ACHN (cell line): ENCODE results near the gene ICA1.

Source experiments
- DNase-seq: peaks from one replicate; pipeline ENCODE4 v3.0.0-alpha.2; 2015
- in situ Hi-C: cut with HindIII; loops from 2 replicates; pipeline ENCODE4 v1.10.0; 2017; ENCODE audit warnings: low sequenced_read_pairs, low pct_ligation_motif_present, low pct_unique_long_range_greater_than_20kb

Gene ICA1

DNA sequence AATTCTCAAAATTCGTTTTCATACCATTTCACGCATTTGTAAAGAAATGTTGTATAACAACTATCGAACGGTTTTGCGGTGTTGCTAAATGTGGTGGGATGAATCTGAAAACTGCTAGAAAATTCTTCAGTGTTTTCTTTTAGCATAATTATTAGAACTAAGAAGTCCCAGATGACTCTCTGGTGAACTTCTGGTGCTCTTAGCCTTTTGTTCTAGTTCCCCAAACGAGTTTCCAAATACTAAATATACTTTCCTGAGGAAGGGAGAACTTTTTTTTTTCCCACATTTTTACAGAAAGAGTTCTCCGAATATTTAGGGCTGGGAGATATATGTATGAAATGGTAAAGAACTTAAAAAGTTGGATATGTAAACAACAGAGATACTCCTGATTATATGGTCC lies 82.5 kb downstream of the ICA1 start:
- no peak for DNase-seq
- in situ Hi-C loops, result no loop called here

DNA sequence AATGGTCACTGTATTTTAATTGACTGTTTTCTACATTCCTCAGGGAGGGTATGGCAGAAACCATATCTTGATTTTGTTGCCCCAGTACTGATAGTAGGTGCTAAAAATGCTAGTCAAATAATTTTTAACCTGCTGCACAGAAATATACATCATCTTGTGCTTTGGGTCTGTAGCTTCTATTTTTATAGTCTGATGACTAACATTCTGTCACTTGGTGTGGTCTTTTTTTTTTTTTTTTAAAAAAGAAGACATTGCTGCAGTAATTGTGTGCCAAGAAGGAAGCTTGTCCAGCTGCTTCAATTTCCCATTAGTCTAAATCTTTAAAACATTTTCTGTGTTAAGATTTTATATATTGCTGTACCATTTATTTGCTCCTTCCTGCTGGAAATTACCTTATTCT lies 83.6 kb downstream of the ICA1 start:
- in situ Hi-C loops, result no loop called here
- DNase-seq, result peak; percentile 6

DNA sequence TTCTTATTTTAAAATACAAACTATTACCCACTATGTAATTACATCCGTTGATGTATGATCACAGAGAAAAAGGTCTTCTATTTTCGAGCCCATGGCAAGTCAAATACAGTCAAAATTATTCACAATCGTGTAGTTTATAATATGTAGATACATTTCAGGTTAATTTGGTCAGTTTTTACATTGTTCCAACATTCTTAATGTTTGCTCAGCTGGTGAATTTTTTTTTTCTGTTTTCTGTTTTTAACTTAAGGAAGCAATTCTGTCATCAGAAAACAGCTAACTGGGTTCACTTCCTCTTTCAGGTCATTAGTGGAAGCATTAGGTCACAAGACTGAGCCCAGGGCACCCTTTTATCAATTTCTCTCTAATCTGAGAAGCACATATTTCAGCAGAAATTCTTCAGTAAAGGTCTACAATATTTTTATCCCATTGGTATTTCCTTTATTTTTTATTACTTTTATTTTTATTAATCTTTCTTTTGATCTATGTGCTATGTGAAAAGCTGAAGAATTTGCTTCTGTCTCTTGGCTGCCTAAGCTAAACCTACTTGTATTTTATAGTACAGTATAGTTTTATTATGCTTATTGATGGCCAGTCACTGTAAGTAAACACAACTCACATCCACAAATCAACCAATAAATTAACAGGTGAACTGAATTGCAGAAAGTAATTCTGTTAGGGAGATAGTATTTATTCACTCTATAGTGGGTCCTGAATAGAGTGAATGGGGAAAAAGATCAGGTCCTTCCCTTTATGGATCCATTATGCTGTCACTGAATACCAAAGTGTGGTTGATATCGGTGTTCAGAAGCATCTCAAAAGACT lies 84.6 kb downstream of the ICA1 start:
- in situ Hi-C loops, result no loop called here
- no peak for DNase-seq

DNA sequence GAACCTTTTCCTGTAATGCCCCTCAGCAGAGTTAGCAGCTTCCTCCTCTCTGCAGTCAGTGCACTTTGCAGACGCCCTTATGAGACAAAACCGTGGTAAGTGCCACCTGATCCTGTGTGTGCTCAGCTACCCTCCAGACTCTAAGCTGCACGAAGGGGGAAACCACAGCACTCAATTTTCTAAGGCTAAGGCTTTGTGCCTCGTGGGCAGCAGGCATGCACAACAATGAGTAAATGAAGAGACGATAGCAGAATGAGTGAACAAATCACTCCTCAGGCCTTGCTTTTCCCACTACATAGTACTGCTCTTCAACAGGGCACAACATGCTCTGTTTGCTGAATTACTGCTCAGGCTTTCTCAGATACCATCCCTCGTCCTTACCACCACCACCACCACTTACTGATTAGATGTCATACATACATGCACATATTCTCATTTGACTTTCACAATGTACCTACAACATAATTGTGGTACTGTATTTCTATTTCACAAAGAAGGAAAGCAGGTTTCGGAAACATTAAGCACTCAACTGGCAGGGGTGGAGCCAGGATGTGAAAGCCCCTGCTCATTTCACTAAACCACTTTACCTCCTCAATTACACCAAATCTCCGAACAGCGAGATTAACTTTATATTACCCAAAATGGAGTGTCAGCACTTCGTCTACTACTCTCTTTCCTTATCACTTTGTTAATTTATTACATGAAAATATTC lies 85.4 kb downstream of the ICA1 start:
- DNase-seq, result no peak

DNA sequence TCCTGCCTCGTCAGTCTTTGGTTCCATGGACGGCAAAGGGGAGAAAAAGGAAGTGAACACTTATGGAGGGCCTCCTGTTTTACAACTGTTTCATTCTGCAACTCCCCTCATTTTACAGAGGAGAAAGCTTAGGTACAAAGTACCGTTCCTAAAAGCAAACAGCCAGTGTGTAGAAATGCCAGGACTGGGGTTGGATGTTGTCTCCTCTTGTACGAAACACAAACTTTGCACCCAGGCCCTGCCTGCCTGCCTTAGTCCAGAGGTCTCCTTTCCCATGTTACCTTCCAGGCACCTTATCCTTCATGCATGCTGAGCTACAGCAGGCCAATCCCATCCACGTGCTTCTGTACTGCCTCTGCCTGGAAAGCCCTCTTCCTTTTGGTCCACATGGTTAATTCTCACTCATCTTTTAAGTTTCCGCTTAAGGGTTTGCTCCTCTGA lies 86.0 kb downstream of the ICA1 start:
- no peak for DNase-seq
- in situ Hi-C loops, result no loop called here

More for the DNA sequence above, 85.4 kb downstream of the ICA1 start:
- in situ Hi-C loops, result no loop called here

DNA sequence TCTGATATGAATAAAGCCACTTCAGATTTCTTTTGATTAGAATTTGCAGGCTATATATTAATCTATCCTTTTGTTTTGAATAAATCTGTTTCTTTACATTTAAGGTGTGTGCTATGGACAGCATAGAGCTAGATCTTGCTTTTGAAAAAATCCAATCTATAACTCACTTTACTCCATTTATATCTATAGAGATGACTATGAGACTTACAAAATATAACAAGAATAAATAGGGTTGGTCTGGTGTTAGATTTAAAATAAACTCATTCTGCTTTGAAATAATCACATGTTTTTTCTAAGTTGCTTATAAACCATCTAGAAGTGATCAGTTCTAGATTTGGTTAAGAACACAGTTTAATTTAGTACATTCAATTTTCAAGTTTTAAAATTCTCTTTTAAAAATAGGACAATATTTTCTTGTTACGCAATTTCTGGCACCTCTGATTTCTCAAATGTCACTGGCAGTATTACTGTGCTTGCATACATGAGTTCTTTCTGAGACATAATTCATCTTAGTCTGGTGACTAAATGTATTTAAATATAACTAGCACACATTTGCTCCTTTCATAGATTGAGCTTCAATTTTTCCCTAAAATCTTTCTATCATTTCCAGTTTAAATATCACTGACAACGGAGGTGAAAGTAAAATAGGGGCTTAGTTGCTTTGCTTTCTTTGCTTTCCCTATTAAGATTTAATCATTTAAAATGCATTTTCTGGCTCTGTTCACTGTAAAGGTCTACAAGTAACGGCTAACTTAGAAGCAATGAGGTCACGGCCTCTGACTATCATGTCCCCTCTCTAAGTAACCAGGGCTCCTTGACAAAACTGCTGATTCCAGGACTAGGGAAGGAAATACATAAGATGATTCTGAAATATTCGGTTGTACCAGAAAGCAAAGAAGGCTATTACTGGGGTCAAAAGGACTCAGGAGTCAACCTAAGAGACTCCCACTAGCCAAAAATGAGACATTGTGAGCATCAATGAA lies 89.3 kb downstream of the ICA1 start:
- DNase-seq, result no peak
- in situ Hi-C loops, result no loop called here

DNA sequence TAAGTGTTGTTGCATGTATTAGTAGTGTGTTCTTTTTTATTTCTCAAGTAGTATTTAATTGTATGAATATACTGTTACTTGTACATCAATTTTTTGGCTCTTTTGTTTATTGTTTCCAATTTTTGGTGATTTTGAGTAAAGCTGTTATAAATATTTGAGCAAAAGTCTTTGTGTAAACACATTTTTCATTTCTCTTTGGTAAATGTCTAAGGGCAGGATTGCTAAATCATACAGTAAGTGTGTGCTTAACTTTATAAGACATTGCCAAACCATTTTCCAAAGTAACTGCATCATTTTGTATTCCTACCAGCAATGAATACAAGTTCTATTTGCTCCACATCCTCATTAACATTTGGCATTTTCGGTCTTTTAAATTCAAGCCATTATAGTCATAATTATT lies 92.8 kb downstream of the ICA1 start:
- in situ Hi-C loops, result no loop called here
- no peak for DNase-seq

DNA sequence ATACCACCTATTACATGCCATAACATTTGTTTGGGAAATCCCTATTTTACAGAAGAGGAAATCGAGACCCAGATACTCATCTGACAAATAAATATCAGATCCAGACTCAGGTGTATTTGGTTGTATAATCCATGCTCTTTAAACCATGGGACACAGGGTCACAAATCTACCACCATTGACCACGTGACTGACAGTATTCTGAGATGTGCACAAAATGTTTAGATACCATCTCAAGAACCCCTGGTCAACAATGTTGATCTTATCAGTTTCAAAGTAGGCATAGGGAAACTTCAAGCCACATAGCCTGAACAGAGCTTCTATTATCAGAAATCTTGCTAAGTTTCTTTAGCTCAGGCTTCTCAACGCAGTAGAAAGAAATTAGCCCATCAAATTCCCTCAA lies 93.6 kb downstream of the ICA1 start:
- in situ Hi-C loops, result no loop called here

DNA sequence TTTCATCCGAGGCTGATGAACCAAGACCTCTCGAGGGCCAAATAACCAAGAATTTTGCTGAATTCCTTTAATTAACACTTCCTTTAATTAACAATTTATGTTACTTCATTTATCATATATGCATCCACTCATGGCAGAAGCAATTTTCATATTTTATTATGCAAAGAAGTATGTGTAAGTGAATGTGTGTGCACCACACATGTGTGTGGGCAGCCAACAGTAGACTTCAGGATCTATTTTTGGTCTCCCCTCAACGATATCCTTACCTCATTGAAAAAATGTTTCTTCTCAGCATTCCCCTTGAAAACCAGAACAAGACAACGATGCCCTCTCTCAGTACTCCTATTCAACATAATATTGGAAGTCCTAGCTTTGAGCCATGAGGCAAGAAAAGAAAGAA lies 96.8 kb downstream of the ICA1 start:
- in situ Hi-C loops, result no loop called here

More for the DNA sequence above, 93.6 kb downstream of the ICA1 start:
- no peak for DNase-seq

DNA sequence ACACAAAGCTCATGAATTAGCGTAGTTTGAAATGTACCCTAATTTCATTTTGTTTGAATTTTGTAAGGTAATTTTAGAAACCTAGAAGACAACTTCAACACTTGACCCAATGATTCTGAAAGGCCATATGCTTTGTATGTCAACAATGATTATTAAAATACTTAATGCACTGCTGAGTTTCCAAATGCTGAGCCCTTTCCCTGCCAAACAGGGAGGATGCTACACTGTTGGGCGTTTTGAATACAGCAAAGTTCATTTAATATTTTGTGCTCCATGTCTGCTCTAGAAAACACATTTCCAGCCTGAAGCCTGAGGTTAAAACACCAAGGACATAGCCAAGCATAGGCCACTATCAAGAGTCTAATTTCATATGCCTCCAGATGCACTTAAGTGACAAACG lies 99.8 kb downstream of the ICA1 start:
- in situ Hi-C loops, result no loop called here
- no peak for DNase-seq

More for the DNA sequence above, 96.8 kb downstream of the ICA1 start:
- no peak for DNase-seq

DNA sequence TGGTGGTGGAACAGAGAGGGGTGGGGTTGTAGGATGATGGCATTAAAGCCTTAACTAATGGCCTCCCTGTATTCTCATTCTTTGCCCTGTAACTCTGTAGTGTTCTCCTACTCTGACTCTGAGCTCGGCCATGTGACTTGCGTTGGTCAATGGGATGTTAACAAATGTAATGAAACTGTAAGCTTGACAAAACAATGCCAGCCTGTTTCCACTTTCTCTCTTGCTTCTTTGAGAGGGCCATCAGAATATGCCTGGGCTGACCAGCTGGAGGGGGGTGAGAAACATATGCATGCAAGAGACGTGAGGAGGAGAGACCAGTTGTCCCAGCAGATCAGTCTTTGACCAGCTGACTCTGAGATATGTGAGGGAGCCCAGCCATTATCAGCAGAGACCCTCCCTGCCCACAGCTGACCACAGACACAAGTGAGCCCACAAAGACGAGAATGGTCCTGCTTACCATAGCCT lies 100.6 kb downstream of the ICA1 start:
- in situ Hi-C loops, result no loop called here
- no peak for DNase-seq

DNA sequence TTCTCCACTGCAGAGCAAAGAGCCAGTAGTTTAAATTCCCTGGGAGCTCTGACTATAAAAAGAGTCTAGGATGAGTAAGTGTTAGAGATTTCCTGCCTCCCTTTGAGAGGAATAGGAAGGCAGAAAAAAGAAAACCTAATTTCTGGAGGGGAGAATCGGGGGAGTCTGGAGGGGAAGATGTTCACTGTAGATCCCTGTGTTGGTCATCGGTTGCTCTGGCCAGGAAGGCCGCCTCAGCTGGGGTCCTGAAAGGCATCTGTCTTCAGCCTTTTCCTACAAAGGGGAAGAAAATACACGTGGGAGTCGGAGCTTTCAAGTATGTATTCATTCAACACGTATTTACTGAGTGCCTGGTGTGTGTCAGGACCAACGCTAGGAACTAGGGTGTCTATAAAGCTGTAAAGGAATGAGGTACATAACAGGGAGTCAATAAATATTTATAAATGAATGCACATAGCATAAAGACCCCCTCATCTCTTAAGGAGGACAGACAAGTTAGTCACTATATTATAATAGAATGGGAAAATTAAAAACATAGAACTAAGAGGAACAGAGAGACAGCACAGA lies 101.1 kb downstream of the ICA1 start:
- no peak for DNase-seq
- in situ Hi-C loops, result no loop called here

DNA sequence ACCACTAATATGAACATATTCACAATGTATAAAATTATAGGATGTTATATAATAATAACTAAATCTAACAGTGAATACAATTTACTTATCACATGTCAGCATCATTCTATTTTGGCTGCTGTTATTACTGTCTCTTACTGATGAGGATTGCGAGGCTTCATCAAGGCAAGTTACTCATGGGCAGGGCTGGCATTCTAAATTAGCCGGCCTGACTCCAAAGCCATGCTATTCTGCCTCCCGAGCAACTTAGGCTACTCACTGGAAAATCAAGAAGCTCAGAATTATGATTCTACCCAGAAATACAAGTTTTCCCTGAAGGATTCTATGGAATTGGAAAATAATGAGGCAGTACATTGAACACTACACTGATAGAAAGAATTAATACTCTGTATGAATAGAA lies 101.7 kb downstream of the ICA1 start:
- no peak for DNase-seq
- in situ Hi-C loops, result no loop called here

DNA sequence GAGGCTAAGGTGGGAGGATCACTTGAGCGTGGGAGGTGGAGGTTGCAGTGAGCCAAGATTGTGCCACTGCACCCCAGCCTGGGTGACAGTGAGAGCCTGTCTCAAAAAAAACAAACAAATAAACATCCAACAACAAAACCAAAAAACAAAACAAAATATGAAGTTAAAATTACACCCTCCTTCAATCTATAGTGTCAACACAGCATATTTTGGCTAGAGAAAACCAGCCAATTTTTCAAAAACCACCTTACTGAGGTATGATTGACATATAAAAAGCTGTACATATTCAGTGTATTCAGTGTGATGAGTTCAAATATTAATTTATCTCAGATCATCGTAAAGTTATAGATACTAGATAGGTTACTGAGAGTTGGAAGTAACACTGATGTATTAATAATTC lies 102.4 kb downstream of the ICA1 start:
- in situ Hi-C loops, result no loop called here
- DNase-seq, result no peak

DNA sequence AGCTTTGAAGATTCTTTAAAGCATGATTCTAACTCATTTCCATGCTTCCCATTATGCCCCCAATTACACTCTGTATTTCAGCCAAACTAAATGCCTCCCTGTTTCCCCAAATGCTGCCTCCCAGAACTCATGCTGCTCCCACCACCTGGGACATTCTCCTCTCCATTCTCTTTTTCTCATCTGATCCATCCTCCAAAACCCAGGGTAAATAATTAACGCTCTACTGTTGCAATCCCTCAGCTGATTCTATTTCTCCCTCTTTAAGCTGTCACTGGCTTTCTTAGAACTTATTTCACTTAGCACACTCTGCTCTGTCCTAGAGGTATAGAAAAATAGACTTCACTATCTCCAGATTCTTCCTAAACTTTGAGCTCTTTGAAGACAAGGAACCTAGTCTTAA lies 104.7 kb downstream of the ICA1 start:
- DNase-seq, result no peak
- in situ Hi-C loops, result no loop called here

DNA sequence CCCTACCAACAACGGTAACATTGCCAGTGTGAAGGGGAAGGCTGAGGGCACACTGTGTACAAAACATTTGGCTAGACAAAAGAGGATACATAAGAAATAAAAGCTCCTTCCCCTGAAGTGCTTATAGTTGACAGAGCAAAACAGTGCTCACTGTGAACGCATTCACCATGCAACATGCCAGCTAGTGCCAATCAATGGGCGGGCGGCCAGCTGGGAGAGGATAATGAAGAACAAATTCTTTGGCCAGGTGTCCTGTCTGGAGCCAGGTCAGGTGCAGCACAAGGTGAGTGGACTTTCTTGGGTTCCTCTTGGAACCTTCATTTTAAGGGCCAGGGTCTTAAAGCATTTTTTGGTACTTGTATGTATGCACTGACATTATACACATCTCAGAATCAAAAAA lies 106.1 kb downstream of the ICA1 start:
- in situ Hi-C loops, result no loop called here
- no peak for DNase-seq

DNA sequence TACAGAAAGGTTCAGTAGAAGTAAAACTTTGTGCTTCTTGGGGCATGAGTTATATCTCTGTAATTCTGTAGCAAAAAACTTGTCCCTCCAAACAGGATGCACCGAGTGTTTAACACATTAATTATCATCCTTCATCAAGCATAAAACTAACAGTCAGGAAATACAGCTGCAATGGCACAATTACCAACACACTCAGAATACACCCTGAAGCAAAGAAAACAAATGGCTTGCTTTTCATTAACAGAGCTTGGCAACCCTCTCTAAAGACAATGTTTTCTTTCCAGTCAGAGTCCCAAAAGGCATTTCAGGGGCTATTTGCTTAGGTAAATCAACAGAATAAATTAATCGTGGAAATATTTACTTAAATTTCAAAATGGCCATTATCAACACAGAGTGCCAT lies 107.7 kb downstream of the ICA1 start:
- DNase-seq, result no peak
- in situ Hi-C loops, result no loop called here

DNA sequence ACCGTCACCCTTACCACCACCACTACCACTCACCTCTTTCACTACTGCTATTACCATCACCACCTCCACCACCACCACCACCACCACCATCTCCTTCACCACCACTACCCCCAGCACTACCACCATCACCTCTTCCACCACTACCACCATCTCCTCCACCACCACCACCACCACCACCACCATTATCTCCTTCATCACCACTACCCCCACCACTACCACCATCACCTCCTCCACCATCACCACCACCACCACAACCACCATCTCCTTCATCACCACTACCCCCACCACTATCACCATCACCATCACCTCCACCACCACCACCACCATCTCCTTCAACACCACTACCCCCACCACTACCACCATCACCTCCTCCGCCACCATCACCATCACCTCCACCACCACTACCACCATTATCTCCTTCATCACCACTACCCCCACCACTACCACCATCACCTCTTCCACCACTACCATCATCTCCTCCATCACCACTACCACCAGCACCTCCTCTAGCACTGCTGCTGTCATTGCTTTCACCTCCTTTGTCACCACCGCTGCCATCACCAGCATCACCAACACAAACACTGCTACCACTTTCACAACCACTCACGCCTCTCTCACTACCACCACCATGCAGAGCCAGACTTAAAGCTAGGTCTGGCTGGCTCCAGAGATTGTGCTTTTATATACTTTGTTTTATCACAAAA lies 109.3 kb downstream of the ICA1 start:
- in situ Hi-C loops, result no loop called here
- no peak for DNase-seq
